Cardiac muscle cell (in vitro differentiated cells and primary cell): ENCODE data around the gene BRD3. TPM values are rescaled to one million over a fixed set of nuclear protein-coding genes. Genes with fewer than 3 reads are reported as not detected.
A peak's percentile ranks its signal among the peaks of the same experiment; 100 is the strongest.
"Not testable (repeated sequence)": the region's sequence is repeated elsewhere in the genome, so short reads cannot be mapped to it uniquely, and the experiment has no call there.

Source experiments
- DNase-seq, 2 donors: peaks; one replicate each; pipeline versions ENCODE4 v3.0.0 to v3.0.0-alpha.2; 2010 to 2017; ENCODE audit warnings: low read depth in 1 of 2, low spot score in 1 of 2
- H3K27ac ChIP-seq: fragments of 200-600 bp; sonication (generic); 2 replicates; pipeline ENCODE4 v1.5.1; 2016
- H3K27me3 ChIP-seq: fragments of 200-600 bp; sonication (generic); 2 replicates; pipeline ENCODE4 v1.6.0; 2016; ENCODE audit warnings: control low read depth
- H3K36me3 ChIP-seq: fragments of 200-600 bp; sonication (generic); 2 replicates; pipeline ENCODE4 v1.5.1; 2016; ENCODE audit warnings: control low read depth
- H3K4me1 ChIP-seq: fragments of 200-600 bp; sonication (generic); 2 replicates; pipeline ENCODE4 v1.8.1; 2017; ENCODE audit warnings: low read depth, mild to moderate bottlenecking, mixed run types
- H3K4me3 ChIP-seq: fragments of 200-600 bp; sonication (generic); 2 replicates; pipeline ENCODE4 v1.5.1; 2016; ENCODE audit warnings: mild to moderate bottlenecking
- H3K9me3 ChIP-seq: fragments of 200-600 bp; sonication (generic); 2 replicates; pipeline ENCODE4 v1.5.1; 2017; ENCODE audit warnings: low read depth, mild to moderate bottlenecking, control low read depth
- CTCF ChIP-seq: IDR thresholded peaks from 2 replicates; pipeline ENCODE4 v1.5.1; 2012; ENCODE audit warnings: low read depth, mild to moderate bottlenecking, low read length
- polyA plus RNA-seq: library from polyadenylated mRNA; unstranded; fragments of >200 nt; fragmentation: Nextera tagmentation; extraction: Ambion mirVana; gene quantifications from 2 replicates; pipeline ENCODE4 v1.2.1, GENCODE V29; 2016
- total RNA-seq: library from RNA; depleted of rRNA; stranded (reverse); fragments of >200 nt; gene quantifications from 2 replicates; pipeline ENCODE4 v1.2.3, GENCODE V29; 2016

The BRD3 gene
- total RNA-seq: 27.0 and 42.6 TPM in 2 replicates
- 43.2 and 44.9 TPM in 2 replicates for polyA plus RNA-seq

- Histone ChIP-seq H3K9me3 (no peaks in the 10 kb centered on the region), H3K4me3 (peak within 1 kb of the TSS; percentile 98), H3K27ac (peak within 1 kb of the TSS; percentile 94), H3K27me3 (peaks cover 4% of the 10 kb centered on the region), H3K4me1 (peaks cover 12% of the 10 kb centered on the region), H3K36me3 (no peaks in the 10 kb centered on the region)
- no peak for TF ChIP-seq CTCF
- peak; percentile 93 to 97 for DNase-seq
These were observed at the start of gene BRD3 for GRCh38 chr9:134067904-134068743. BRD3 (minus strand) TSS chr9:134068026; CDS start chr9:134053477, 14,549 bp downstream.

- TF ChIP-seq CTCF: no peak
- Histone ChIP-seq H3K9me3 (no peaks in the 10 kb centered on the region), H3K27ac (no peak overlapping the region), H3K4me1 (no peaks in the 10 kb centered on the region), H3K36me3 (no peaks in the 10 kb centered on the region), H3K4me3 (no peak overlapping the region), H3K27me3 (no peaks in the 10 kb centered on the region)
- DNase-seq: no peak
These were observed 44.7 kb upstream of the BRD3 start for GRCh38 chr9:134112561-134112960.

GRCh38 chr9:134111064-134111463 lies 43.2 kb upstream of the BRD3 start:
- H3K36me3 ChIP-seq: no peaks in the 10 kb centered on the region
- H3K27me3 ChIP-seq: no peaks in the 10 kb centered on the region
- no peak for TF ChIP-seq CTCF
- no peaks in the 10 kb centered on the region for H3K9me3 ChIP-seq
- H3K4me1 ChIP-seq: no peaks in the 10 kb centered on the region
- no peak overlapping the region for H3K4me3 ChIP-seq
- no peak overlapping the region for H3K27ac ChIP-seq
- no peak for DNase-seq

GRCh38 chr9:134103391-134103998 lies 35.7 kb upstream of the BRD3 start:
- no peak overlapping the region for H3K27ac ChIP-seq
- no peaks in the 10 kb centered on the region for H3K4me1 ChIP-seq
- no peaks in the 10 kb centered on the region for H3K36me3 ChIP-seq
- DNase-seq: no peak
- H3K27me3 ChIP-seq: no peaks in the 10 kb centered on the region
- no peaks in the 10 kb centered on the region for H3K9me3 ChIP-seq
- TF ChIP-seq CTCF: no peak
- H3K4me3 ChIP-seq: no peak overlapping the region

GRCh38 chr9:134101623-134102149 lies 33.9 kb upstream of the BRD3 start:
- no peaks in the 10 kb centered on the region for H3K36me3 ChIP-seq
- TF ChIP-seq CTCF: no peak
- H3K9me3 ChIP-seq: no peaks in the 10 kb centered on the region
- H3K4me3 ChIP-seq: no peak overlapping the region
- no peak for DNase-seq
- H3K4me1 ChIP-seq: no peaks in the 10 kb centered on the region
- no peaks in the 10 kb centered on the region for H3K27me3 ChIP-seq
- no peak overlapping the region for H3K27ac ChIP-seq

GRCh38 chr9:134101133-134101532 lies 33.3 kb upstream of the BRD3 start:
- H3K4me1 ChIP-seq, H3K36me3 ChIP-seq, H3K27me3 ChIP-seq, H3K9me3 ChIP-seq, H3K4me3 ChIP-seq, DNase-seq, H3K27ac ChIP-seq: not testable (repeated sequence)
